ENCODE data around the gene SLC25A10.
A peak's percentile ranks its signal among the peaks of the same experiment; 100 is the strongest.

The SLC25A10 gene

GRCh38 chr17:81687770-81688541 is 24.1 kb upstream of the SLC25A10 start:
- no peak for DNase-seq

DNA sequence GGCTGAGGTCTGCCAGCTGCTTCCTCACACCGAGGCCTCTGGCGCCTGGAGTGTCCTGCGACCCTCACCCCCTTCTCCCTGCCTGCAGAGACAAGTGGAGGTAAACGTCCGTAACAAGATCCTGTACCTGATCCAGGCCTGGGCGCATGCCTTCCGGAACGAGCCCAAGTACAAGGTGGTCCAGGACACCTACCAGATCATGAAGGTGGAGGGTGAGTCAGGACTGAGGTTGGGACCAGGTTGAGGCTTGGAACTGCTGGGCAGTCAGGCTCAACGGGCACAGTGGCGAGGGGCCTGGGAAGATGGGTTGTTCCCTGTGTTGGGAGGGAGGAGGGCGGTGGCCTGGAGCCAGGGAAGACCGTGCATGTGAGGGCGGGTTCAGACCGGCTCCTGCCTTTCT is 23.5 kb upstream of the SLC25A10 start:
- no peak for DNase-seq

DNA sequence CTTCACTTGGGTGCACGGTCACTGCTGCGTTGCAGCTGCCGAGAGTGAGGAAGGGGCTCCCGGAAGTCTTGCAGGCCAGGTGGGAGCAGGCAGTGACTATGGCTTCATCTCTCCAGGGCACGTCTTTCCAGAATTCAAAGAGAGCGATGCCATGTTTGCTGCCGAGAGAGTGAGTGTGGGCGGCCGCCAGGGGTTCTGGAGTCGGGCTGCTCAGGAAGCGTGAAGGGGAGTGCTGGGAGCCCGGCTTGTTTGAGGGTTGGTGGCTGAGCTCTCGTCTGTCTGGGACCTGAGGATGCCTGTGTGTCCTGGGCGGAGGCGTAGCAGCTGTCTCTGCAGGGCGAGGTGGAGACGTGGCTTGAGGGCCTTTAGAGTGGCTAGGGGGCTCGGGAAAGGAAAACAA is 22.0 kb upstream of the SLC25A10 start:
- no peak for DNase-seq

- DNase-seq = no peak
These were observed 21.5 kb upstream of the SLC25A10 start for GRCh38 chr17:81690549-81690948.

GRCh38 chr17:81691196-81691595 is 20.9 kb upstream of the SLC25A10 start:
- DNase-seq = no peak

DNA sequence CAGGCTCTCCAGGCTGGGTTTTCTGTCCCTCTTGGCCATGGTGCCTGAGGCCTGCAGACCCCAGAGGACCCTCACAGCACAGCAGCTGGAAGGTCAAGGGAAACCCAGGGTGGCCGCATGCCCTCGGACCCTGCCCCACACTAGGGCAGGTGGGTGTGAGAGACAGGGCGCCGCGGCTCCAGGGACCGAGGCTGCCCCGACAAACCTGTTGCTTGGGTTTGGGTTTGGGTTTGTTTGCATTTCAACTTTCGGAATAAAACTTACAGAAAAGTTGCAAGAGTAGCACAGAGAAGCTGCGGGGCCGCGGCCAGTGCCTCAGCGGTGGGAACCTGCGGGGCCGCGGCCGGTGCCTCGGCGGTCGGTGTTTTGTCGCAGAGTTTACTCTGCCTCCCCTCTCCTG is 20.5 kb upstream of the SLC25A10 start:
- DNase-seq = no peak

GRCh38 chr17:81693509-81694210 is 18.4 kb upstream of the SLC25A10 start:
- DNase-seq = no peak

DNA sequence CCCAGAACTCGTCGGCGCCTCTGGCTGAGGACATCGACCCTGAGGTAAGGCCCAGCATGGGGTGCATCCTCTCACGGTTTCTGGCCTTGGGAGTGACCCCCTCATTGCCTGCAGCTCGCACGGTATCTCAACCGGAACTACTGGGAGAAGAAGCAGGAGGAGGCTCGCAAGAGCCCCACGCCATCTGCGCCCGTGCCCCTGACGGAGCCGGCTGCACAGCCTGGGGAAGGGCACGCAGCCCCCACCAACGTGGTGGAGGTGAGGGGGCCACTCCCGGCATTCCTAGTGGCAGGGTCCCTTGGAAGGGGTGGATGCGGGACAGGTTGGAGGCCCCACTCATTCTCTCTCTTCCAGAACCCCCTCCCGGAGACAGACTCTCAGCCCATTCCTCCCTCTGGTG is 17.3 kb upstream of the SLC25A10 start:
- DNase-seq = no peak

- DNase-seq = no peak
These were observed 16.9 kb upstream of the SLC25A10 start for GRCh38 chr17:81695211-81695610.

DNA sequence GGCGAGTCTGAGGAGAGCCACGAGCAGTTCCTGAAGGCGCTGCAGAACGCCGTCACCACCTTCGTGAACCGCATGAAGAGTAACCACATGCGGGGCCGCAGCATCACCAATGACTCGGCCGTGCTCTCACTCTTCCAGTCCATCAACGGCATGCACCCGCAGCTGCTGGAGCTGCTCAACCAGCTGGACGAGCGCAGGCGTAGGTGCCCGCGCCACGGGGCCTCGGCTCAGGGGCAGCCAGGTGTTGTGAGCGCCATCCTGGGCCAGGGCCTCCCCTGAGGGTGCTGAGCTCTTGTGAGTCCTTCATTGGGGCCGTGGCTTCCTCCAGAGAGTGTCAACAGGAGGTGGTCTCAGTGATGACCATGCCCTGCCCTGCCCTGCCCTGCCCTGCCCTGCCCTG is 16.3 kb upstream of the SLC25A10 start:
- no peak for DNase-seq

GRCh38 chr17:81696218-81696941 is 15.7 kb upstream of the SLC25A10 start:
- no peak for DNase-seq

DNA sequence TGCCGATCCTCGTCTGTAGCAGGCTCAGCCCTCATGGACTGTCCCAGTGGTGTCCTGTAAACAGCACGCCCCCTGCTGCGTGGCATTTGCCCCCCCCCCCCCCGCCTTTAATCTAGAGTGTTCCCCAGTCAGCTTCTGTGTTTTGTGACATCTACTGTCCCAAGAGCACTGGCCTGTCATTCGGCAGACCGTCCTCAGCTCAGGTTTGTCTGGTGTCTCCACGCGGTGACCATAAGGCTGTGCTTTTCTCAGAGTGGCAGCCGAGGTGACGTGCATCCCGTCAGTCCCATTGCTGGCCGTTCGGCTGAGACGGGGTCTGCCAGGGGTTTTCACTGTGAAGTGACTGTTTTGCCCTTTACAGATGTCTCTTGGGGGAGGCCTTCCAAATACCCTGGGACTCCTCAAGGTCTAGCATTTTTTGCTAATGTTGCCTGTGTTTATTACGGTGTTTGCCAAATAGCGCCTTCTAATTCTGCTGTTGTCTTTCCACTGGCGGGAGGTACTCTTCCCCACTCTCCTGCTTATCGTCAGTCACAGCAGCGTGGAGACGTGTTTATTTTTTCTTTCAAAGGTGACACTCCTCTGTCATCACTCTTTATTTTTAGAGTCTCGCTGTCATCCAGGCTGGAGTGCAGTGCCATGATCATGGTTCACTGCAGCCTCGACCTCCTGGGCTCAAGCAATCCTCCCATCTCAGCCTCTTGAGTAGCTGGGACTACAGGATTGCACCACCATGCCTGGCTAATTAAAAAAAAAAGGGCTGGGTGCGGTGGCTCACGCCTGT is 14.6 kb upstream of the SLC25A10 start:
- no peak for DNase-seq

- no peak for DNase-seq
These were observed 11.5 kb upstream of the SLC25A10 start for GRCh38 chr17:81700353-81701287.

GRCh38 chr17:81701288-81702071 is 10.6 kb upstream of the SLC25A10 start:
- no peak for DNase-seq

DNA sequence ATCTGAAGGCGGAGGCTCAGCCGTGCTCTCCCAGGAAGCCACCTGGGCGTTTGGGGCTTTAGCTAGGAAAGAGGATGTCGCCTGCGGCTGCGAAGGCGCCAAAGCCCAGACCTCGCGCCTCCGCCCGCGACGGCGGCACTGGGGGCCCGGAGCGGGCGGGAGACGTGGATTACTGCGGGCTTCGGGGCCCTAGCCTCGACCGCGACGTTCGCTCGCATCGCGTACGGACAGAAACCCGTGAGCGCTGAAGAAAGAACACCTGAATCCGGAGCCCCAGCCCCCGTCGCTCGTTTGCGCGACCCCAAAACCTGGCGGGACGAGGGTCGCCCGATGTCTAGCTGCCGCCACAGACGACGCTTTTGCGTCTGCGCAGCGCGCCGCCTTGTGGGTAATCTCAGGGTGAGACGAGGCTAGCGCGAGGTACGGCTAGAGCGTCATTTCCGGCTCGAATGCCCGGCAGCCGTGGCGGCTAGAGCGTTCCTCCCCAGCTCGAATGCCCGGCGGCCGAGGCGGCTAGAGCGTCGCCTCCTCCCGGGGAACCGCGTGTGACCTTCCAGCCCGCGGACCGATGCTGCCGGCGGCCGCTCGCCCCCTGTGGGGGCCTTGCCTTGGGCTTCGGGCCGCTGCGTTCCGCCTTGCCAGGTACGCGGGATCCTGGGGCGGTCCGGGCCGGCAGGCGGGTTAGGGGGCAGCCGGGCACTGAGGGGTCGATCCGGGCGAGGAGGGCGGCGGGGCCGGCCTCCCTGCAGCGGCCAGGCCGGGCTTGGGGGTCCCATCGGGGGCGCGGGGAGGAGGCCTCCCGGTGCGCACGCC is 8.9 kb upstream of the SLC25A10 start, which contains the start of gene MRPL12:
Gene MRPL12 (plus strand): TSS at position 434 of the 813 bp plus-strand sequence. CDS start 135 bp downstream, at position 569.
- peak; percentile 75 to 83 (median 79) for DNase-seq

DNA sequence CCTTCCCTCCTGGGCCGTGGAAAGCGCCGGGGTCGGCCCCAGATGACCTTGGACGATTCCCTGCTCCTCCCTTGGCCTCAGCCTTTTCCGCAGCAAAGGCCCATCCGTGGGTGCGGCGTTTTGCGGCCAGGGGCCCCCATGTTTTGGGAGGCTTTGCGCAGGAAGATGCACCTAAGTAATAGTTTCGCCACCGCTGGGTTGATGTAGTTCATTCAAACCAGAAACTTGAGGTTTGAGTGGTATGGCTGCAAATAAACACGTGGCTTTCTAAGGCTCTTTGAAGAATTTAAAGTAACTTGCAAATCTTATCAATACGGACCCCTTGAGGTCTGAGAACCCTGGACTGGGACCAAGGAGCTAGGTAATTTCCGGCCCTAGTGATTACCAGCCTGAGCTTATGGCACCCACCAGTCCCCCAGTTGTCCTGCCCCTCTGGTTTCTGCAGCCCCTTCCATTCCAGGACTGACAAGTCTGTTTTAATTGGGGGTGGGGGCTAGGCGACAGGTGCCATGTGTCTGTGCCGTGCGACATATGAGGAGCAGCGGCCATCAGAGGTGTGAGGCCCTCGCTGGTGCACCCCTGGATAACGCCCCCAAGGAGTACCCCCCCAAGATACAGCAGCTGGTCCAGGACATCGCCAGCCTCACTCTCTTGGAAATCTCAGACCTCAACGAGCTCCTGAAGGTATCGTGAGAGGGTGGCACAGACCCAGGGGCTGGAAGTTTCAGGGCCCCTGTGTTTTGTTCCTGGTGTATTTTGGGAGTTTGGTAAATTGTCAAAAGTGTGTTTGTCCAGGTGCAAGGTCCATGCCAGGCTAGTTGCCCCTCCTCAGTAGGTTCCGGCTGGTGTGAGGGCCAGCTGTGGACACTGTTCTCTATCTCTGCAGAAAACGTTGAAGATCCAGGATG is 8.1 kb upstream of the SLC25A10 start:
- peak in 2 of 6 experiments; percentile 22 to 50 for DNase-seq

DNA sequence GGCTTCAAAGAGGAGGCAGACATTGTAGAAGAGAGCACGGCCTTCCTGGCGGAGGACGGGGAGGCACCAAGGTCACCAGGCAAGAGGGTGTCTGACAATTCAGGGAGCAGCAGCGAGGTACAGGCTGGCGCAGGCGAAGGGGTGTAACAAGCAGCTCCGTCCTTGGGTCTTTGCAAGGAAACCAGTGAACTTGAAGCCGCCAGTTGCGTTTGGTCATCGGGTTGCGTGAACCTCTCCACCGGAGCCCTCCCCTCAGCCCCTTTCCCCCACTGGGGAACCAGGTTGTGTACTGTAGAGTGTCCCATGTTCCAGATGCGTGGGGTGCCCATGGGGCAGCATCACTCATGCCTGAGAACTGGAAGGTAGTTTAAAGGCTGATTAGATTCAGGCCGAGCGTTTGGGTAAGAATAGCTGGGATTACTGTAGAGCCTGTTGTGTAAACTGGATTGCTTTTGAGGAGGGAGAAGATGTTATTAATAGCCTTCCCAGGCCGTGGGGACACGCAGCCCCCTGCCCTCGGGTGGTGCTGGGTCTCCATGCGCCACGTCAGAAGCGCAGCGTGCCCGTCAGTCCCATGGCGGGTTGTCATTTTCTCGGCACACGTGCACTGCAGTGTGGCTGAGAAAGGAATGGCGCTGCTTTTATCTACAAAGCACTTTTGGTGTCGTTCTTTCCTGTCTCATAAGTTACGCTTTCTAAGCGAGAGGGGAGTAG is 6.4 kb upstream of the SLC25A10 start:
- DNase-seq = no peak

- no peak for DNase-seq
These were observed 5.9 kb upstream of the SLC25A10 start for GRCh38 chr17:81706232-81706611.
